ENCODE results near the gene SYNDIG1.
A peak's percentile ranks its signal among the peaks of the same experiment; 100 is the strongest.

SYNDIG1 gene

GRCh38 chr20:24658920-24659660 lies 189.7 kb downstream of the SYNDIG1 start:
- no peak for DNase-seq (ENCODE audit: low read depth)

- DNase-seq (ENCODE audit: low read depth), result no peak
Observed at GRCh38 chr20:24659835-24660234, 190.4 kb downstream of the SYNDIG1 start.

- no peak for DNase-seq (ENCODE audit: low read depth)
Observed at GRCh38 chr20:24660651-24661050, 191.2 kb downstream of the SYNDIG1 start.

- no peak for DNase-seq (ENCODE audit: low read depth)
Observed at GRCh38 chr20:24661255-24661654, 191.8 kb downstream of the SYNDIG1 start.

GRCh38 chr20:24662322-24662721 lies 192.9 kb downstream of the SYNDIG1 start:
- DNase-seq (ENCODE audit: low read depth), result no peak

GRCh38 chr20:24662752-24663365 lies 193.4 kb downstream of the SYNDIG1 start:
- no peak for DNase-seq (ENCODE audit: low read depth)

- DNase-seq (ENCODE audit: low read depth), result no peak
Observed at GRCh38 chr20:24663496-24663895, 194.1 kb downstream of the SYNDIG1 start.

GRCh38 chr20:24664266-24664986 lies 195.0 kb downstream of the SYNDIG1 start:
- DNase-seq (ENCODE audit: low read depth), result no peak

- no peak for DNase-seq (ENCODE audit: low read depth)
Observed at GRCh38 chr20:24665196-24665595, 195.8 kb downstream of the SYNDIG1 start.

GRCh38 chr20:24665741-24666191 lies 196.3 kb downstream of the SYNDIG1 start:
- DNase-seq (ENCODE audit: low read depth), result no peak

- no peak for DNase-seq (ENCODE audit: low read depth)
Observed at GRCh38 chr20:24667689-24668383, 198.4 kb downstream of the SYNDIG1 start.

GRCh38 chr20:24668384-24668702 lies 198.9 kb downstream of the SYNDIG1 start:
- DNase-seq (ENCODE audit: low read depth), result no peak

- DNase-seq (ENCODE audit: low read depth), result no peak
Observed at GRCh38 chr20:24668791-24669190, 199.4 kb downstream of the SYNDIG1 start.

GRCh38 chr20:24669701-24670100 lies 200.3 kb downstream of the SYNDIG1 start:
- DNase-seq (ENCODE audit: low read depth), result no peak

GRCh38 chr20:24670341-24670872 lies 201.0 kb downstream of the SYNDIG1 start:
- DNase-seq (ENCODE audit: low read depth), result no peak

GRCh38 chr20:24670981-24671380 lies 201.6 kb downstream of the SYNDIG1 start:
- DNase-seq (ENCODE audit: low read depth), result no peak

GRCh38 chr20:24672181-24672880 lies 202.9 kb downstream of the SYNDIG1 start:
- no peak for DNase-seq (ENCODE audit: low read depth)

- peak; percentile 67 for DNase-seq (ENCODE audit: low read depth)
Observed at GRCh38 chr20:24672886-24673677, 203.7 kb downstream of the SYNDIG1 start.

GRCh38 chr20:24673678-24674570 lies 204.5 kb downstream of the SYNDIG1 start:
- DNase-seq (ENCODE audit: low read depth), result no peak

All from fibroblast of the conjunctiva (primary cell).